CD4-positive, alpha-beta T cell treated with Interleukin-15 for 1 hour (primary cell): Measurements from ENCODE around the gene FMR1.
A peak's percentile ranks its signal among the peaks of the same experiment; 100 is the strongest.

ENCODE experiments used
- DNase-seq: peaks from one replicate; pipeline ENCODE4 v3.0.0-alpha.2; 2020

The FMR1 gene

GRCh38 chrX:147911192-147912022 is at the start of gene FMR1:
Gene FMR1, plus strand, starts transcription at chrX:147911919. Its CDS starts 261 bp downstream, at chrX:147912180.
- DNase-seq = peak; percentile 96

- no peak for DNase-seq
Measured at GRCh38 chrX:147875866-147876596, 35.7 kb upstream of the FMR1 start.

GRCh38 chrX:147876849-147877646 is 34.7 kb upstream of the FMR1 start:
- DNase-seq = no peak

- DNase-seq = no peak
Measured at GRCh38 chrX:147877726-147878125, 34.0 kb upstream of the FMR1 start.

- DNase-seq = no peak
Measured at GRCh38 chrX:147884958-147885357, 26.8 kb upstream of the FMR1 start.

GRCh38 chrX:147890756-147891155 is 21.0 kb upstream of the FMR1 start:
- DNase-seq = no peak

GRCh38 chrX:147891896-147892295 is 19.8 kb upstream of the FMR1 start:
- no peak for DNase-seq

GRCh38 chrX:147893741-147894140 is 18.0 kb upstream of the FMR1 start:
- no peak for DNase-seq

- DNase-seq = no peak
Measured at GRCh38 chrX:147894366-147894963, 17.3 kb upstream of the FMR1 start.

GRCh38 chrX:147897117-147897516 is 14.6 kb upstream of the FMR1 start:
- no peak for DNase-seq

GRCh38 chrX:147898951-147899350 is 12.8 kb upstream of the FMR1 start:
- no peak for DNase-seq

GRCh38 chrX:147899379-147900114 is 12.2 kb upstream of the FMR1 start:
- no peak for DNase-seq

GRCh38 chrX:147900349-147900748 is 11.4 kb upstream of the FMR1 start:
- no peak for DNase-seq

- no peak for DNase-seq
Measured at GRCh38 chrX:147901461-147902126, 10.1 kb upstream of the FMR1 start.

GRCh38 chrX:147902270-147902669 is 9.4 kb upstream of the FMR1 start:
- no peak for DNase-seq

- DNase-seq = no peak
Measured at GRCh38 chrX:147908106-147908505, 3.6 kb upstream of the FMR1 start.

- DNase-seq = no peak
Measured at GRCh38 chrX:147910607-147911006, 1.1 kb upstream of the FMR1 start.

- no peak for DNase-seq
Measured at GRCh38 chrX:147912093-147912801, 528 bp downstream of the FMR1 start.

GRCh38 chrX:147913570-147913969 is 1.9 kb downstream of the FMR1 start:
- no peak for DNase-seq

- no peak for DNase-seq
Measured at GRCh38 chrX:147914591-147914990, 2.9 kb downstream of the FMR1 start.

- DNase-seq = no peak
Measured at GRCh38 chrX:147916375-147916968, 4.8 kb downstream of the FMR1 start.
